ENCODE measurements around the gene AHCYL2. TPM values are rescaled to one million over a fixed set of nuclear protein-coding genes. Genes with fewer than 3 reads are reported as not detected.

The AHCYL2 gene
- total and polyA plus RNA-seq, 2 donors (not counting 1 experiment from before 2014, with no cell fraction given) = 8.8 to 26.2 TPM

- no peak overlapping the region for H3K9ac ChIP-seq (ENCODE audit: low read length)
- H3K4me2 ChIP-seq (replicated peaks; ENCODE audit: low read depth, low read length, poor library complexity, severe bottlenecking) = no peak overlapping the region
- POLR2A ChIA-PET = no interaction called here
- H3K27ac Mint-ChIP-seq = no peak overlapping the region
- 91% methylated on average over 2 of the region's 5 CpGs for WGBS (ENCODE audit: insufficient coverage)
- H4K20me1 ChIP-seq (ENCODE audit: control insufficient read depth, insufficient read depth, low read length, poor library complexity, severe bottlenecking) = no peaks in the 10 kb centered on the region
- DNase-seq = no peak
- H3K27ac ChIP-seq (ENCODE audit: low read length in 2 of 2) = no peak overlapping the region
- H3K4me3 ChIP-seq (ENCODE audit: control extremely low read depth in 1 of 5, extremely low read depth in 1 of 5, insufficient read depth in 1 of 5, low read depth in 2 of 5, low read length in 4 of 5) = no peak overlapping the region
- H3K27me3 Mint-ChIP-seq = no peaks in the 10 kb centered on the region
- no peaks in the 10 kb centered on the region for H3K79me2 ChIP-seq (ENCODE audit: control insufficient read depth, insufficient read depth, low read length)
- H3K36me3 ChIP-seq (replicated peaks in 1 of 2; ENCODE audit: control extremely low read depth in 1 of 2, control insufficient read depth in 1 of 2, extremely low read depth in 1 of 2, insufficient read depth in 2 of 2, low read length in 1 of 2) = no peaks in the 10 kb centered on the region
- intact Hi-C loops (cut with micrococcal nuclease) = no loop called here
- no peaks in the 10 kb centered on the region for H3K9me3 Mint-ChIP-seq (ENCODE audit: insufficient read depth)
- CTCF ChIA-PET = interaction anchor here (1.0 to 8.0 kb wide), 8 partner anchors 10 to 640 kb away, joined by 3 to 156 read pairs (median 7); no protein-coding TSS in a partner anchor
- no peak for TF ChIP-seq EZH2 (IDR thresholded peaks at IDR 0.05; ENCODE audit: borderline replicate concordance, insufficient read depth, low read depth, low read length, poor library complexity, severe bottlenecking)
- TF ChIP-seq CTCF (IDR thresholded peaks at IDR 0.05) = no peak
- no peak for ATAC-seq (ENCODE audit: low read depth)
- H3K27me3 ChIP-seq (replicated peaks in 1 of 4; ENCODE audit: control extremely low read depth in 1 of 4, control insufficient read depth in 3 of 4, insufficient read depth in 4 of 4, low read length in 3 of 4) = no peaks in the 10 kb centered on the region
- no peak overlapping the region for H3K4me3 Mint-ChIP-seq
- H2AFZ ChIP-seq (ENCODE audit: insufficient read depth, low read depth, low read length, poor library complexity, severe bottlenecking) = no peak overlapping the region
- H3K4me1 Mint-ChIP-seq = peaks cover 21% of the 10 kb centered on the region
- H3K4me1 ChIP-seq (ENCODE audit: control insufficient read depth in 2 of 2, insufficient read depth in 2 of 2, low read length in 2 of 2) = peaks cover 14 to 15% of the 10 kb centered on the region in 2 donors
- H3K9me3 ChIP-seq (ENCODE audit: control extremely low read depth in 1 of 3, control insufficient read depth in 2 of 3, insufficient read depth in 1 of 3, low read length in 2 of 3) = no peaks in the 10 kb centered on the region
Observed at GRCh38 chr7:129370812-129371211, 146.0 kb downstream of the AHCYL2 start.

- H2AFZ ChIP-seq (ENCODE audit: insufficient read depth, low read depth, low read length, poor library complexity, severe bottlenecking) = no peak overlapping the region
- Mint-ChIP-seq H3K27ac (no peak overlapping the region), H3K4me3 (no peak overlapping the region), H3K4me1 (peaks cover 21% of the 10 kb centered on the region), H3K27me3 (no peaks in the 10 kb centered on the region), H3K9me3 (ENCODE audit: insufficient read depth) (no peaks in the 10 kb centered on the region)
- H3K9ac ChIP-seq (ENCODE audit: low read length) = no peak overlapping the region
- peaks cover 14 to 15% of the 10 kb centered on the region in 2 donors for H3K4me1 ChIP-seq (ENCODE audit: control insufficient read depth in 2 of 2, insufficient read depth in 2 of 2, low read length in 2 of 2)
- ATAC-seq (ENCODE audit: low read depth) (no peak), DNase-seq (peak; percentile 11)
- 100% methylated on average over 1 of the region's 3 CpGs for WGBS (ENCODE audit: insufficient coverage)
- no peaks in the 10 kb centered on the region for H3K27me3 ChIP-seq (replicated peaks in 1 of 4; ENCODE audit: control extremely low read depth in 1 of 4, control insufficient read depth in 3 of 4, insufficient read depth in 4 of 4, low read length in 3 of 4)
- intact Hi-C loops (cut with micrococcal nuclease) = no loop called here
- CTCF ChIA-PET = interaction anchor here (1.0 to 8.0 kb wide), 6 partner anchors 10 to 639 kb away, joined by 3 to 156 read pairs (median 8); no protein-coding TSS in a partner anchor
- POLR2A ChIA-PET = no interaction called here
- no peak for TF ChIP-seq EZH2 (IDR thresholded peaks at IDR 0.05; ENCODE audit: borderline replicate concordance, insufficient read depth, low read depth, low read length, poor library complexity, severe bottlenecking)
- TF ChIP-seq CTCF (IDR thresholded peaks at IDR 0.05) = no peak
- no peak overlapping the region for H3K27ac ChIP-seq (ENCODE audit: low read length in 2 of 2)
- no peaks in the 10 kb centered on the region for H3K79me2 ChIP-seq (ENCODE audit: control insufficient read depth, insufficient read depth, low read length)
- no peak overlapping the region for H3K4me2 ChIP-seq (replicated peaks; ENCODE audit: low read depth, low read length, poor library complexity, severe bottlenecking)
- no peaks in the 10 kb centered on the region for H3K36me3 ChIP-seq (replicated peaks in 1 of 2; ENCODE audit: control extremely low read depth in 1 of 2, control insufficient read depth in 1 of 2, extremely low read depth in 1 of 2, insufficient read depth in 2 of 2, low read length in 1 of 2)
- no peaks in the 10 kb centered on the region for H4K20me1 ChIP-seq (ENCODE audit: control insufficient read depth, insufficient read depth, low read length, poor library complexity, severe bottlenecking)
- H3K4me3 ChIP-seq (ENCODE audit: control extremely low read depth in 1 of 5, extremely low read depth in 1 of 5, insufficient read depth in 1 of 5, low read depth in 2 of 5, low read length in 4 of 5) = no peak overlapping the region
- H3K9me3 ChIP-seq (ENCODE audit: control extremely low read depth in 1 of 3, control insufficient read depth in 2 of 3, insufficient read depth in 1 of 3, low read length in 2 of 3) = no peaks in the 10 kb centered on the region
Observed at GRCh38 chr7:129371487-129371886, 146.7 kb downstream of the AHCYL2 start.

All from B cell (primary cell).